HepG2 (cell line): ENCODE measurements around the gene THOC7. TPM values are rescaled to one million over a fixed set of nuclear protein-coding genes. Genes with fewer than 3 reads are reported as not detected.

Source experiments
- ATRX ChIP-seq: sonication (generic); formaldehyde crosslinking; IDR thresholded peaks from 2 replicates; pipeline ENCODE4 v1.4.0; 2020; ENCODE audit warnings: missing genetic modification reagents, borderline replicate concordance
- CEBPB ChIP-seq: IDR thresholded peaks from 2 replicates; pipeline ENCODE4 v1.6.1; 2011; ENCODE audit warnings: low read depth, low read length, improper control_type of control experiment, borderline replicate concordance
- DNMT1 ChIP-seq: sonication (generic); formaldehyde crosslinking; IDR thresholded peaks from 2 replicates; pipeline ENCODE4 v1.5.1; 2020; ENCODE audit warnings: mild to moderate bottlenecking, missing genetic modification reagents
- HOXA7 ChIP-seq: sonication (generic); formaldehyde crosslinking; IDR thresholded peaks from 2 replicates; pipeline ENCODE4 v1.8.1; 2022; ENCODE audit warnings: mild to moderate bottlenecking, missing genetic modification reagents, moderate library complexity
- IRX3 ChIP-seq: sonication (generic); formaldehyde crosslinking; IDR thresholded peaks from 2 replicates; pipeline ENCODE4 v1.8.1; 2023; ENCODE audit warnings: mild to moderate bottlenecking, low read depth, missing genetic modification reagents, borderline replicate concordance
- KDM1A ChIP-seq: IDR thresholded peaks from 2 replicates; pipeline ENCODE4 v1.6.1; 2016; ENCODE audit warnings: missing compliant biosample characterization
- KDM5A ChIP-seq: fragments of 200-600 bp; sonication (generic); IDR thresholded peaks from 2 replicates; pipeline ENCODE4 v1.7.0; 2018; ENCODE audit warnings: antibody characterized with exemption, mild to moderate bottlenecking, low read length, borderline replicate concordance
- MIER2 ChIP-seq: IDR thresholded peaks from 2 replicates; pipeline ENCODE4 v1.6.1; 2016; ENCODE audit warnings: missing biosample characterization, missing genetic modification reagents
- NFRKB ChIP-seq: fragments of 450-650 bp; IDR thresholded peaks from 2 replicates; pipeline ENCODE4 v1.6.1; 2017
- PRMT3 ChIP-seq: sonication (generic); formaldehyde crosslinking; IDR thresholded peaks from 2 replicates; pipeline ENCODE4 v1.8.1; 2022; ENCODE audit warnings: low read depth, mild to moderate bottlenecking, moderate library complexity, missing genetic modification reagents, borderline replicate concordance
- SNAPC2 ChIP-seq: sonication (generic); formaldehyde crosslinking; IDR thresholded peaks from 2 replicates; pipeline ENCODE4 v1.8.1; 2022; ENCODE audit warnings: mild to moderate bottlenecking, missing genetic modification reagents
- SYNCRIP ChIP-seq: fragments of 200-400 bp; formaldehyde crosslinking; IDR thresholded peaks from 2 replicates; pipeline ENCODE4 v1.6.1; 2018; ENCODE audit warnings: mild to moderate bottlenecking, low read depth, low read length; ENCODE audit not compliant: insufficient read depth
- TMF1 ChIP-seq: sonication (generic); formaldehyde crosslinking; IDR thresholded peaks from 2 replicates; pipeline ENCODE4 v1.8.1; 2022; ENCODE audit warnings: low read depth, missing genetic modification reagents
- U2AF1 ChIP-seq: fragments of 200-400 bp; formaldehyde crosslinking; optimal IDR thresholded peaks from 2 replicates; pipeline ENCODE3; 2017; ENCODE audit warnings: mild to moderate bottlenecking, low read depth, low read length
- ZFAT ChIP-seq: sonication (generic); formaldehyde crosslinking; conservative IDR thresholded peaks from 2 replicates; pipeline ENCODE4 v1.8.1; 2023; ENCODE audit warnings: missing genetic modification reagents, inconsistent platforms
- ZFX ChIP-seq: sonication (generic); formaldehyde crosslinking; IDR thresholded peaks from 2 replicates; pipeline ENCODE4 v1.4.0; 2020; ENCODE audit warnings: mild to moderate bottlenecking, low read depth, missing genetic modification reagents, moderate library complexity
- ZNF354B ChIP-seq: sonication (generic); formaldehyde crosslinking; IDR thresholded peaks from 2 replicates; pipeline ENCODE4 v1.8.0; 2022; ENCODE audit warnings: mild to moderate bottlenecking, missing genetic modification reagents
- ZNF460 ChIP-seq: sonication (generic); formaldehyde crosslinking; IDR thresholded peaks from 2 replicates; pipeline ENCODE4 v1.5.1; 2020; ENCODE audit warnings: missing genetic modification reagents, mild to moderate bottlenecking, borderline replicate concordance
- ZNF484 ChIP-seq: sonication (generic); formaldehyde crosslinking; IDR thresholded peaks from 2 replicates; pipeline ENCODE4 v1.5.1; 2020; ENCODE audit warnings: mild to moderate bottlenecking, low read depth, missing genetic modification reagents, borderline replicate concordance
- ZNF543 ChIP-seq: sonication (generic); formaldehyde crosslinking; IDR thresholded peaks from 2 replicates; pipeline ENCODE4 v1.4.0; 2020; ENCODE audit warnings: mild to moderate bottlenecking, missing genetic modification reagents
- ZNF547 ChIP-seq: sonication (generic); formaldehyde crosslinking; IDR thresholded peaks from 2 replicates; pipeline ENCODE4 v1.5.1; 2020; ENCODE audit warnings: mild to moderate bottlenecking, missing genetic modification reagents
- ZNF598 ChIP-seq: sonication (generic); formaldehyde crosslinking; IDR thresholded peaks from 2 replicates; pipeline ENCODE4 v1.5.1; 2020; ENCODE audit warnings: mild to moderate bottlenecking, missing genetic modification reagents, borderline replicate concordance
- ZNF629 ChIP-seq: sonication (generic); formaldehyde crosslinking; conservative IDR thresholded peaks from 2 replicates; pipeline ENCODE4 v1.5.0; 2020; ENCODE audit warnings: missing genetic modification reagents
- ZNF850 ChIP-seq: sonication (generic); formaldehyde crosslinking; conservative IDR thresholded peaks from 2 replicates; pipeline ENCODE4 v1.9.0; 2021; ENCODE audit warnings: mild to moderate bottlenecking, missing genetic modification reagents
- ZSCAN22 ChIP-seq: sonication (generic); formaldehyde crosslinking; IDR thresholded peaks from 2 replicates; pipeline ENCODE4 v1.4.0; 2020; ENCODE audit warnings: mild to moderate bottlenecking, missing genetic modification reagents
- ZZZ3 ChIP-seq: sonication (generic); formaldehyde crosslinking; IDR thresholded peaks from 2 replicates; pipeline ENCODE4 v1.4.0; 2020; ENCODE audit warnings: missing genetic modification reagents, mild to moderate bottlenecking, borderline replicate concordance
- polyA plus RNA-seq, 8 experiments: library from polyadenylated mRNA; depleted of rRNA in 3 of 8; stranded (reverse) in 7 of 8; unstranded in 1 of 8; fragments of >200 nt; fragmentation: Illumina TruSeq in 4 of 8; extraction: Trizol in 4 of 8; gene quantifications; 2 replicates each; pipeline versions ENCODE4 v1.2.1 to v1.2.3, GENCODE V29; 2011 to 2016; ENCODE audit warnings: low read depth in 4 of 8, missing spikeins in 1 of 8, mixed read lengths in 1 of 8; ENCODE audit not compliant: insufficient read depth in 1 of 8
- total RNA-seq, 5 experiments: library from RNA; depleted of rRNA; stranded (reverse); fragments of >200 nt; fragmentation: Illumina TruSeq; extraction: Trizol; gene quantifications; 2 replicates each; pipeline ENCODE4 v1.2.3, GENCODE V29; 2016; ENCODE audit warnings: low read depth in 1 of 5
- TF ChIP-seq, protein P1 (sequence below): sonication (generic); formaldehyde crosslinking; IDR thresholded peaks from 2 replicates; pipeline ENCODE4 v1.4.0; 2020; ENCODE audit warnings: missing genetic modification reagents, borderline replicate concordance
- TF ChIP-seq, protein P2 (sequence below): IDR thresholded peaks from 2 replicates; pipeline ENCODE4 v1.6.1; 2012; ENCODE audit warnings: inconsistent platforms
- TF ChIP-seq, protein P3 (sequence below): sonication (generic); formaldehyde crosslinking; IDR thresholded peaks from 2 replicates; pipeline ENCODE4 v1.4.0; 2020; ENCODE audit warnings: mild to moderate bottlenecking, missing genetic modification reagents

THOC7 gene
- total and polyA plus RNA-seq, 2 of the 13 experiments (the other 11 are each of a cell fraction or from before 2014, with no cell fraction given): 32.8 to 63.5 TPM

DNA sequence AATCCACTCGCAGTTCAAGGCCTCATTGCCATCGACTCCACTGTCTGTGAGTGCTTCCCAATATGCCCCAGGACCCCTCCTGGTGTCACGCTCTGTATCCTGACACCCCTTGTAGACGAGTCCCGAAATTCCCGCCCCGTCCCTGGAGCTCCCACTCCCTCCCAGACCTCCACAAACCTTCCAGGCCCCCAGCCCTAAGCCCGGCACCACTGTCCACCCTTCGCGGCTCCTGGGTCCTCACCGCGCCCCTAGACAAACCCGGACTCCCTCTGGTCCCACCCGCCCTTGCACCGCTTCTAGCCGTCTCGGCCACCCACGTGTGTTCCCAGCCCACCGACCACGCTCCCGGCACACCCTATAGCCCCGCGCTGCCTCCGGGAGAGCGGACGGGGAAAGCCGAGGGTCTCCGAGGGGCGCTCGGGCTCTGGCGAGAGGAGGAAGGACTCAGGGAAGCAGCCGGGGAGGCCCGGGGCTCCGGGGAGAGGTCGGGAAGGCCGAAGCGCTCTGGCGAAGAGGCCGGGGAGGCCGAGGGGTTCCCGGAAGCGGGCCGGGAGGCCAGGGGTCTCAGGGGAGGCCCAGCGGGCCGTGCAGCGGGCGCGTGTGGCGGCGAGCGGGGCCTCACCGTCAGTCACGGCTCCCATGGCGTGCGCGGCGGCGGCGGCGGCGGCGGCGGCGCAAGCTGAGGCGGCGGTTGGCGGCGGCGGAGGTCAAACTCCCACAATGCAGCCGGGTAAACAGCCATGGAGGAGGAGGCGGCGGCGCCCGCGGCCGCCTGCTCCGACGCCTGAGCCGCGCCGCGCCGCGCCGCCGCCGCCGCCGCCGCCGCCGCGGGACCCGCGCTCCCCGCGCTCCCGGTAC, at the start of gene THOC7, which contains the start of gene ATXN7 (continued):
- TF ChIP-seq ZNF547 (CRISPR knock-in tag) (no peak), ZNF629 (CRISPR knock-in tag) (no peak), ZNF460 (CRISPR knock-in tag) (no peak), ZNF543 (CRISPR knock-in tag) (0 out of 2 replicates have a peak, but pooled peaks have one; percentile 22), ZNF354B (no peak), ZSCAN22 (no peak), SYNCRIP (no peak), DNMT1 (CRISPR knock-in tag) (no peak), ZFAT (no peak), CEBPB (no peak), MIER2 (CRISPR knock-in tag) (no peak), ZNF850 (CRISPR knock-in tag) (no peak), ZZZ3 (CRISPR knock-in tag) (peak; percentile 66; the same call in 1 of the 2 replicates), IRX3 (CRISPR knock-in tag) (no peak), U2AF1 (no peak), ZNF484 (CRISPR knock-in tag) (no peak), ZFX (CRISPR knock-in tag) (peak; percentile 88), HOXA7 (CRISPR knock-in tag) (peak; percentile 64; the same call in 1 of the 2 replicates), PRMT3 (CRISPR knock-in tag) (no peak), KDM1A (no peak), TMF1 (no peak), ATRX (CRISPR knock-in tag) (no peak), SNAPC2 (no peak), ZNF598 (CRISPR knock-in tag) (0 out of 2 replicates have a peak, but pooled peaks have one; percentile 28), NFRKB (no peak), KDM5A (no peak)
- TF ChIP-seq, protein P1, sequence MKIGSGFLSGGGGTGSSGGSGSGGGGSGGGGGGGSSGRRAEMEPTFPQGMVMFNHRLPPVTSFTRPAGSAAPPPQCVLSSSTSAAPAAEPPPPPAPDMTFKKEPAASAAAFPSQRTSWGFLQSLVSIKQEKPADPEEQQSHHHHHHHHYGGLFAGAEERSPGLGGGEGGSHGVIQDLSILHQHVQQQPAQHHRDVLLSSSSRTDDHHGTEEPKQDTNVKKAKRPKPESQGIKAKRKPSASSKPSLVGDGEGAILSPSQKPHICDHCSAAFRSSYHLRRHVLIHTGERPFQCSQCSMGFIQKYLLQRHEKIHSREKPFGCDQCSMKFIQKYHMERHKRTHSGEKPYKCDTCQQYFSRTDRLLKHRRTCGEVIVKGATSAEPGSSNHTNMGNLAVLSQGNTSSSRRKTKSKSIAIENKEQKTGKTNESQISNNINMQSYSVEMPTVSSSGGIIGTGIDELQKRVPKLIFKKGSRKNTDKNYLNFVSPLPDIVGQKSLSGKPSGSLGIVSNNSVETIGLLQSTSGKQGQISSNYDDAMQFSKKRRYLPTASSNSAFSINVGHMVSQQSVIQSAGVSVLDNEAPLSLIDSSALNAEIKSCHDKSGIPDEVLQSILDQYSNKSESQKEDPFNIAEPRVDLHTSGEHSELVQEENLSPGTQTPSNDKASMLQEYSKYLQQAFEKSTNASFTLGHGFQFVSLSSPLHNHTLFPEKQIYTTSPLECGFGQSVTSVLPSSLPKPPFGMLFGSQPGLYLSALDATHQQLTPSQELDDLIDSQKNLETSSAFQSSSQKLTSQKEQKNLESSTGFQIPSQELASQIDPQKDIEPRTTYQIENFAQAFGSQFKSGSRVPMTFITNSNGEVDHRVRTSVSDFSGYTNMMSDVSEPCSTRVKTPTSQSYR: no peak; the same call in 1 of the 2 replicates
- TF ChIP-seq, protein P2, sequence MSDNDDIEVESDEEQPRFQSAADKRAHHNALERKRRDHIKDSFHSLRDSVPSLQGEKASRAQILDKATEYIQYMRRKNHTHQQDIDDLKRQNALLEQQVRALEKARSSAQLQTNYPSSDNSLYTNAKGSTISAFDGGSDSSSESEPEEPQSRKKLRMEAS: peak; percentile 42; the same call in 1 of the 2 replicates
- TF ChIP-seq, protein P3, sequence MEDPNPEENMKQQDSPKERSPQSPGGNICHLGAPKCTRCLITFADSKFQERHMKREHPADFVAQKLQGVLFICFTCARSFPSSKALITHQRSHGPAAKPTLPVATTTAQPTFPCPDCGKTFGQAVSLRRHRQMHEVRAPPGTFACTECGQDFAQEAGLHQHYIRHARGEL (CRISPR knock-in tag): no peak
